Fibroblast of skin of back (primary cell): ENCODE measurements around the gene ST8SIA5.

Experiments
- DNase-seq: peaks from one replicate; pipeline ENCODE4 v3.0.0-alpha.2; 2013

Gene ST8SIA5

DNA sequence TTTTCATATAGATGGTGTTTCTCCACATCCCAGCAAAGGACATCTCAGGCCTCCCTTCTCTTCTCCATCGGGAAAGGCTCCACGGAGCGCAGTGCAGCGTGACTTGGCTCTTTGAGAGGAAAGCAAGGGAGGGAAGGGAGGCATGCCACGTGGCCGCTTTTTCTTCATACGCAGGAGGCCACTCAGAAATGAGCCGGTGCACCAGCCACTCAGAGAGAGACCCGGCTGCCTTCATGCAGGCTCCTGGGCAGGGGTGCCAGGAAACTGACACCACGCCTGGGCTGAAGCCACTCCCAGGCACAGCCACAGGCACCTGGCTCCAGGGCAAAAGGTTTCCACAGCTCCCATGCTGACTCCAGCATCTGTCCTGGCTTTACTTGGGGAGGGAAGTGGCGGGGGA, 88.7 kb downstream of the ST8SIA5 start:
- DNase-seq: no peak

DNA sequence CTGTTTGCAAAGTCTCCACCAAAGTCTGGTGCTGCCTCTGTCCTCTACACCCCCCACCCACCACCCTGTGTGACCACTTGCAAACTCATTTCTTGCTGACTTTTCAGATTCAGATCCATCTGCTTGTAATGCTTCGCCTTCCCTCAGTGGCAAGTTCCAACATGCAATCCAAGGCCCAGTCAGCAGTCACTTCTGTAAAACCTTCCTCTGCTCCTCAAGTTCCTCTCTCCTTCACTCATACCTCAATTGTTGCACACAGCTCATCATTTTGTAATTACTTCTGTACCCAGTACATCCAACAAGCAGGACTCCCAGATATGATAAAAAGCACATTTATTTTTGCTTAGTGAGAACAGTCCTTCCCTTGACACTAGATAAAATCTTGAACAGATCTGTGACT, 93.3 kb downstream of the ST8SIA5 start:
- no peak for DNase-seq

DNA sequence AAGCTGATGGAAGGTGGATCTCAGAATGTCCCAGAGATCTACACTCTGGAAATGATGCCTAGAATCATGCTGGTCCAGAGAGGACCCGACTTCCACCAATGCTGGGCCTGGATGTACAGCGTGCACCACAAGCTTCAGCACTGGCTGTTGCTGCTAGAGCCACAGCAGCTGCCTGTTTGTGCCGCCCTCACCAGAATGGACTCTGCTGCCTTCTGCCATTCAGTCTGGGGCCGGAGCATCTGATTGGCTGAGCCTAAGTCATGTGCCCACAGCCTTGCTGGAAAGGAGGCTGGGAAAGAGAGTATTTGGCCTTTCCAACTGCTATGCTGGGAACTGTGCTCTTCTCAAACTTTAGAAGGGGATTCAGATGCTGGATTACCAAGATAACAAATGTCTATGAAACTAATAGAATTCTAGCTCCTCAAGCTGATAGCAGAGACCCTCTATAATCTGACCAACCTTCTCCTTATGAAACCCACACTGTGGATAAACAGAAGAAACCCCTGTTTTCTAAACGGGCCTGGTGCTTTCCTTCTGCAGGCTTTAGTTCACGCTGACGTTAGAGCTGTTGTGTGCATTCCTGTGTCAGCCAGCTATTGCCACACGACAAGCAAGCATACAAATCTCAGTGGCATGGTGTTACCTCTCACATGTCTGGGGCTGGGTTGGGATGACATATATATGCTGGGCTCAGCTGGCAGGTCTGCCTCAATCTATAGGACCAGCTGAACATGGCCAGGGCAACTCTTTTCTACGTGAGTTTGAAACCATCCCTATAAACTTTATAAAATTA, 95.7 kb downstream of the ST8SIA5 start:
- DNase-seq: peak; percentile 21

DNA sequence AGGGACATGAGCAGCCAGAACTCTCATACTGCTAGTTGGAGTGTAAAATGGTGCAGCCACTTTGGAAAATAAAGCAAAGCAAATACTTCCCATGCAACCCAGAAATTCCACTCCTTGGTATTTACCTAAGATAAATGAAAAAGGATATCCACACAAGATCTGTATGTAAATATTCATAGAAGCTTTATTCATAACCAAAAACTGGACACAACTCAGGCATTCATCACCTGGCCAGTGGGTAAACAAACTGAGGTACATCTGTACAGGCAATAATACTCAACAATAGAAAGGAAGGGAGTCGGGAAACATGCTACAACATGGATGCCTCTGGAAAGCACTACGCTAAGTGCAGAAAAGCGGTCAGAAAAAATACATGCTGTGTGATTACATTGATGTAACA, 97.4 kb downstream of the ST8SIA5 start:
- DNase-seq: no peak

DNA sequence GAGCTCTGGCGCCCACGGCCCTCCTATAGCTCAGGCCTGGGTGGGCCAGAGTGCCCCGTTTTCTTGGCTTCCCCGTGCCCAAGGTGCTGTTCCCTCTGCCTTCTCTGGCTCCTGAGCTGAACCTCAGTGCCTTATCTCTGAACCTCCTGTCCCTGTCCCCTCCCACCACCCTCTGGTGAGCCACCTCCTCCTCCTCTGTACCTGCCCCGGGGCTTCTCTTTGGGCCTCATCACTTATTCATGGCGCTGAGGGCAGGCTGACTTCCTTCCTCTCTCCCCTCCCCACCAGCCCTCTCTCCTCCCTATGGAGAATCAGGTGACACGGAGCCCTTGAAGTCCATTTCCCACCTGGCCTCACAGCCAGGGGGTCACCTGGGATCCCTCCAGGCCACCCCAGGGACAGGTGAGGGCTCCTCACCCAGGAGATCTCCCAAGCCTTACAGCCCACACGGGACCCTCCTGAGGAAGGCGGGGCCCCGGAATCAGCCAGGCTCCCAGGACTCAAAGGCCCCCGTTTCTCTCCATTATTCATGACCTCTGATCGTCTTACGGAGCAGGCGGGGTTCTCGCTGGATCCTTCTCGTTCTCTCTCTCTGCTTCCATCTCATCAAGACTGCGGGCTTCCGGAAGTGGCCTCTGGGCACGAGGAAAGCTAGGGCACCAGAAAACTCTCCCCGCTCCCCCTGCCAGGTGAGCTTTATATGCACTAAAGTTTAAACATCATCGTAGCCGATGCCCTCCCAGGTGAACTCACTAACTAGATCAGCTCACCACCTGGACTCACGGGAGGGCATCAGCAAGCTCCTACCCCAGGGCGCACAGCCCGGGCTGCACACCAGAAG, 99.5 kb downstream of the ST8SIA5 start, which contains the start of gene LOXHD1:
Gene LOXHD1, minus strand, starts transcription at position 106 of the 841 bp plus-strand sequence. CDS start 187 bp downstream, outside the sequence.
- DNase-seq: no peak

DNA sequence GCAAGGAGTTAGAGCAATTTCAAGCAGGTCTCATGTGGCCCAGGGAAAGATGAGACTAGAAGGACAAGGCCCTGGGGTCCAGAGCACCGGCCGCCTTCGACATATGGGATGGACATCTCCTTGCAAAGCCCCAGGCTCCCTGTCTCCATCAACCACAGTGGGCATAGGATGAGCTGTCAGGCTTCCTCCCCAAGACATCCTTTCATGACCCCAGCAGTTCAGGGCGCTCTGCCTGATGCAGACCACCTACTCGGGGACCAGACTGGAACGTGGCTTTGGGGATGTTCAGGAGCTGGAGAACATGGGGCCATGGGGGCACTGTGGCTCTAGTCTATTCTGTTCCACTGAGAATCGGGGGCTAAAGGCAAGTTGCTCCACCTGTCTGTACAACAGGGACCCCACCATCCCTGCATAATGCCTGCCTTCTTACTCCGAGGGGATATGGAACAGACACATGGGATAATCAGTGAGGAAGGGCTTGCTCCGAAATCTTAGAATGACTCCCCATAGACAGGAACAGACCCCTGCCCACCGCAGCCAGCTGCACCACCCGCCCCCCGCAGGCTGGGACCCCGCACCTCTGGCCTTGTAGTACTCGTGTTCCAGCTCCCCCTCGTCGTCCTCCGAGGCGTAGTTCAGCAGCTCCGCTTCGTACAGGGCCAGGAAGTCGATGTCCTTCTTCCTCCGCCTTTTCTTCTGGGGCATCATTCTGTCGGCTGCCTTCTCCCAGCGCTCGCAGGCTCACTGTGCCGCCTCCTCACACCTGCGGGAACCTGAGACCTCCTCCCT, 100.3 kb downstream of the ST8SIA5 start:
- no peak for DNase-seq

DNA sequence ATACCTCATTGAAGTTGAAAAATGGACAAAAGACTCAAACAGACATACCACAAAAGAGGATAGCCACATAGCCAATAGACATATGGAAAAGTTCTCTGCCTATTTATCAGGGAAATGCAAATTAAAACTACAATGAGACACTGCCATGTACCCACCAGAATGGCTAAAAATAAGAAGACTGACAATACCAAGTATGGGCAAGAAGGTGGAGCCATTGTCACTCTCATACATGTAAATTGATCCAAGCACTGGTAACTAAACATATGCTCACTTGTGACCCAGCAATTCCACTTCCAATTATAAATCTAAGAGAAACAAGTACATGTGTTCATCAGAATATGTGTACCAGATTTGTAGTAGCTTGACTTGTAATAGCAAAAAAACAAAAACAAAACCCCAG, 104.5 kb downstream of the ST8SIA5 start:
- no peak for DNase-seq

DNA sequence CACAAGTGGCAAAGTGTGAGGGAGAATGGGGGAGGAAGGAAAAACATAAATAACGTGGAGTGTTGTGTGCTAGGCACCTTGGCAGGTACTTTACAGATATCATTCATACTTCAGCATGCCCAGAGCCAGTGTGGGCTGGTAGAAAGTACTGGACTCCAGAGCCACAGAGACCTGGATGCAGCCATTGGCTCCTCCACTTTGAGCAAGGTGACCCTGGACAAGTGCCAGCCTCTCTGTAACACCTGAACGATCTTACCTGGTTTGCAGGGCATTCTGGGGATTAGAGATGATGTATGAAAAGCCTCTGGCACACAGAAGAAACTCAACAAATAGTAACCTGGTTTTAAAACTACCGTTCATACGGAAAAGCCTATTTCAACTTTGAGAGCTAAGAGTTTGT, 106.2 kb downstream of the ST8SIA5 start:
- DNase-seq: no peak

DNA sequence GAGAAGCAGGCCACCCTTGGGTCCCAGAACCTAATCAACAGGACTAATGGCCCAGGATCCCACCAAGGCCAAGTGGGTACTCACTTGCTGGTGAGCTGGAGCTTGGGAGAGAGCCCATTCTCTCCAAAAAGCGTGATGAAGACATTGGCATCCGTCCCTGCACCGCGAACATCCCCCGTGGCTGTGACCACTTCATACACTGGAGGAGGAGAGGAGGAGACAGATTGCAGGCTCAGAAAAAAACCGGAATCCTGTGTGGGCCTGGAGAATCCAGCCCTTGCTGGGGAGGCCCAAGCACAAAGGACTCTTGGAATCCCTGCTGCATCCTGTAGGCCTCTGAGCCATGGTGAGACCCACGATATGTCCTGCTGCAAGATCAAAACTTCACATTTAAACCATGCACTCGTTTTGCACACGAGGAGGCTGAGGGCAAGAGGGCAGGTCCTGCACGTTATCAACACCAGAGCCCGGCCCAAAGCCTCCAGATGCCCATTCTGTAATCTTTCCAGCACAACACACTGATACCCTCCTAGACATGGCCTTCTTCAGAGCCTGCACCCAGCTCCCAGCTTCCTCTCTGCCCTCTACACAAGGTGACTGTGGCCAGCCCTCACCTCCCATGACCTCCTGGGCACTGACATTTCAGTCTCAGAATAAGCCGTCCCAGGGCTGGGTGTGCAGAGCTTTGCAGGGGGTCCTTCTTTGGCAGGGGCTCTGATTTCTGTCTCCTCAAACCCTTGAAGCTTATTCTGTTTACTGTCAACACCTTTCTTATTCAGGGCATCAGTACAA, 107.6 kb downstream of the ST8SIA5 start:
- DNase-seq: no peak

DNA sequence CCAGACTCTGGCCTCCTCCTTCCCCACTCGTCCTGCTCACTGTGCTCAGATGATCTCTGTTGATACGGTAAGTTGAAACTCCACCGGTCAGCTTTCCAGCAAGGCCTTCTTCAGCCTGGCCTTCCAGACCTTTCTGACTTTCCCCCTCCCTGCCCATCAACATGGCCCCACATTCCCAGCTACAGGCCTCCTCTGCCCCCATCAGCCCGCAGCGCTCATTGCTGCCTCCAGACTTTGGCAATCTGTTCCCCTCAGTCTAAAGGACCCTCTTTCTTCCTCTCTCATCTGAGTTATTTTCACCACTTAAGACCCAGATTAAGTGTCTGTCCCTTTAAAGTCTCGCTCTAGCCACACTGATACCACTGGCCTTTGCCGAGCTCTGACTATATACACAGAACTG, 110.4 kb downstream of the ST8SIA5 start:
- no peak for DNase-seq

DNA sequence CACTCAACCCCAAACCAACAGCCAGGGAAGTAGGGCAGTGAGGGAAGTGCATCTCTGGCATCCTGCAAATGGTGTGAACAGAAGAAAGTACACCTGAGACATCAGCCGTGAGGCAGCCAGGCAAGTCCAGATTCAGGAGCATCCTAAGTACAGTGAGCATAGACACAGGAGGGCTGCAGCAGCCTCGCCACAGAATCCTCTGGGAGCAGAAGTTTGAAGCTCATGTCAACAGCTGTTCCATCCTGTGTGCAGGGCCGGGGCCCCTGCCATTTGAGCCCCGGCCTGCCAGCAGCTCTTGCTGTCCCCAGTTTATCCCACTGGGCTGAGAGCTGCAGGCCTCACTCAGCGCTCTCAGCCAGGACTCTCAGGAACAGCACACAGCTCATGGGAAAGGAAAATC, 114.3 kb downstream of the ST8SIA5 start:
- DNase-seq: no peak

DNA sequence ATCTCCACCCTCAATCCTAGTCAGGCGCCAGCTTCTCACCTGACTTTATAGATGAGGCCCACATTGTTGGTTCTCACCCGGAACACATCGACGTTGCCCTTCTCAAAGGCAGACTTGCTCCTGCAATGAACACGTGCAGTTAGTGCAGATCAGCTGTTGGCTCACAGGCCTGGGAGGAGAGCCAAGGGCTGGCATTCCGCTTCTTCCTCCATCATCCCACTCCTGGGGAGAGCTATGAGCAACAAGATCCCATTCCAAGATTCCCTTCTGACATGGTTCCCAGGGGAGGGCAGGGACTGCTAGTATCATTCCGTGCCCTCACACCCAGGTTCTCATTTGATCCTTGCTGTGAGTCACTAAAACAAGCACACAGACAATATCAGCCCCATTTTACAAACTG, 114.9 kb downstream of the ST8SIA5 start:
- peak; percentile 43 for DNase-seq

DNA sequence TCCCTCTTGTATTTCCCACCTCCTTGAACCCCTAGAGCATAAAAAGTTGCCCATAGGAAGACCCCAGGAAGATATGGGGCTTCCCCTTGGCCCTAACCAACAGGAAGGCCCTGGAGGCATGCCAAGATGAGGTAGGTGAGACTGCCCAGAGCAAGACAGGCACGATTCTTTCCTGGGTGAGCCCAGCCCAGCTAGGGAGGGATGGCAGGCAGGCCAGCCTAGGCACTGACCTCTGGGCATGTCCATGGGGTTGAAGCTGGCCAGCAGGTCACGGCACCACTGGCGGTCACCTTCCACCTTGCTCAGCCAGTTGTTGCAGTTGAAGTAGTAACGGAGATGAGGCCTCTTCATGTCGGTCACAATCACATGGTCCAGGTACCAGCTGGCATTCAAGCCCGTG, 117.5 kb downstream of the ST8SIA5 start:
- DNase-seq: no peak

DNA sequence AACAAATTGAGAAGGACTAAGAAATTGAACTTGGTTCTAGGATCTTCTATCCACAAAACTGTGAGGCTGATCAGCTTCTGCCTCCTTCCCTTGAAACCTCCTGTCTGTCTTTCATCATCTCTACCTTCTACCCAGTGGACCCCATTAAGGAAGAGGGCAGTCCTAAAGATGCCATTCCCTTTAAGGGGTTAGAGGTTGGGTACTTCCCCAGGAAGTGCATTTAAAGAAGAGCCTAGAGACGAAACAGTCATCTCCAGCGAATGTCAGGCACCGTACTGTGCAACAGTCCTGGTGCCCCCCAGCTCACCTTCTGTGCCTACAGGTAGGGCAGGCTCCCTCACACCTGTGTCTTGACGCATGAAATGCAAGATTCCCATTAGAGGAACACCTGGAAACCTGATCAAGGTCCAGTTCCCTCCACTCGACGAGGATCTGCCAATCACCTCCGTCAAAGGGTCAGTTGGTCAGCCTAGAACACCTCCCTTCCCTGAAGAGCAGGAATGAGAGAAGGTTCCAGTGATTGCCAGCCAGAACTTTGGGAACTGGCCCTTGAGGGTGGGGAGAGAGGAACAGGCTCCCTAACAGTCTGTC, 120.7 kb downstream of the ST8SIA5 start:
- DNase-seq: no peak

DNA sequence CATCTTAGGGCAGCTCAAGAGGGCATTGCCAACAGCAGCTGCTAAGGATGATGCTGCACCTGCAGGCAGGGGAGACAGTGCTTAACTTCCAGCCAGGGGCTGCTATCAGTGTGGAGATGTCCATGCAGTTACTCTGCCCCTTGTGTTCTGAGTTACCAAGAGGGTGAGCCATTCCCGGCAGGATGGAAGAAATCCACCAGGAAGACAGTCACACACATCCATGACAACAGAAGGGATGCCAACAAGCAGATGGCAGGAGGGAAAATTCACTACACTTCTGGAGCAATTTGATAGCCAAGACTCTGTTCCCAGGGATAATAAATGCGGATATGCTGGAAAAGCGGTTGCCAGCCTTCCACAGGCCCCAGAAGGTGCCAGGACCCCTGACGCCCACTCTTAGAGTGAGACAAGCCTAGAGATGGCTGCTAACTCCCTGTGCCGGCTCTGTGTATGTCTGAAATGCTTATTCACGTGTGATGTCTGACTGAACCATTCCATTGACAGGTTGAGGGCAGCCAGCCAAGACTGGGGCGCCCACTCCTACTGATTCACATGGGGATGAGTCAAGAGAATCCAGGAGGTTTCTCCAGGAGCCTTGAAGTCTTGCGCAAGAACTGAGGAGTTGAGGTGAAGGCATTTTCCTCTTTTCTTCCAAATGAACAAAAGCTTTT, 124.3 kb downstream of the ST8SIA5 start:
- no peak for DNase-seq

DNA sequence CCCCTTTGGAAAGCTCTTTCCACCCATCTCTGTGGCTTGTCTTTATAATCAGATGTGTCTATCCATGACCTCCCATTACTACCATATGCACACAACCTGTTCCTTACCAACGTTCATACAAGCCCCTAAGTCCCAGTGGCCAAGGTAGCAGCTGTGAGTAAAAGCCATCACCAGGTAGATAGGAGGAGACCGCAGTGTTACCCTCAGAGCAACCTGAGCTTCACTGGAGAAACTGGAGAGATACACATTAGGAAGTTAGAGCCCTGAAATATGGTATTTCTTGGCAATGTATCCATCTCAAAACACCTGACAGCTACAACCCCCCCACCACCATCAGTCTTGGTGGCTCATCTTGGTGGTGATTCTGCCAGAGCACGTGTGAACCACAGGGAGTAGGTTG, 125.9 kb downstream of the ST8SIA5 start:
- DNase-seq: no peak

DNA sequence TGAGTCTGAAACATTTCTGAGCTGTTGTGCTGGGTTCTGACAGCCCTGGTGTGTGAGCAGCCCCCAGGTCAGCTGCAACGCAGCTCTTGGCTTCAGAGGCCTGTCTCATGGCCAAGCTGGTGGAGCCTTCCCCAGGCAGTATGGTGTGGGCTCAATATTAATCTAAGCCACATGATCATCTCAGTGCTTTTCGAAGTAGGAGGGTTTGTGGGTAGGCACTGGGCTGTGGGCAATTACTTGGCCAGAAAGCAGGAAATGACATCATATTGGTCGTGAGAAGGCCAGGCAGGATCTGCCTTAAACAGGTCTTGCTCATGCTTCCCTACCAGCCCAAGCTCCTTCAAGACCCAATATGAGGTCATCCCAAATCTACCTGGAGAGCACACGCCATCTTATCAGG, 126.7 kb downstream of the ST8SIA5 start:
- no peak for DNase-seq

DNA sequence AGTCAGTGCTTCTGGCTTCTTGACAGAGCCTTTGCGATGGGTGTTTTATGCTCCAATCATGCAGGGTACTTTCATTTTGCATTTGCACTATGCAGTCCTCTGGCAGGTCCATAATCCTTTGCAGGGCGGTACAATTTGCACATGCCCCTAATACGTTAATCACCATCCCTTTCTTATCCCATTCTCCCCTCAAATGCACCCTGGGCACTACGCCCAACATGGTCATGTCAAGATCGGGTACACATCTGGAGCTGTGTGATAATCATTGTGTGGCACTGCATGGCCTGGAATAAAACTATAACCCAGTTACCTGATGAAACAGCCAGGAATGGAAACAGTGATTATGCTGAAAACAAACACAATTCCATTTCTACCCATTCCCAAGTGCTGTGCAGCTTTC, 127.5 kb downstream of the ST8SIA5 start:
- no peak for DNase-seq

DNA sequence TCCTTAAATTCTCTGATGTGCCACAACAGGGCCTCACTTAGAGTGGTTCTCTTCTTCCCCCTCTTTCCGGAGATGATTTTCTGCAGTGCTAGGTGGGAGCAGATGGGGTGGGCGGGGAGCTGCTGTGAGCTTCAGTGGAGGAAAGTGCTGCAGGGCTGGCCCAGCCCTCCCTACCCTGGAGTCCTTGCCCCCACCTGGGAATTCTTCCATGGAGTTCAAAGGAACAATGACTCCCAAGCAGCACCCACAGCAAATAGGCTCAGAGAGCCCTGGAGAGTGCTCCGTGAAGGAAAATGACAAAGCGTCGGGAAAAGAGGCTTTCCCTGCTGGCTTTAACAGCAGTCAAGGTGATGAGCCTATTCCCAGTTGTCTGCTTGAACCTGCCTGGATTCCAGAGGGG, 128.6 kb downstream of the ST8SIA5 start:
- DNase-seq: no peak

DNA sequence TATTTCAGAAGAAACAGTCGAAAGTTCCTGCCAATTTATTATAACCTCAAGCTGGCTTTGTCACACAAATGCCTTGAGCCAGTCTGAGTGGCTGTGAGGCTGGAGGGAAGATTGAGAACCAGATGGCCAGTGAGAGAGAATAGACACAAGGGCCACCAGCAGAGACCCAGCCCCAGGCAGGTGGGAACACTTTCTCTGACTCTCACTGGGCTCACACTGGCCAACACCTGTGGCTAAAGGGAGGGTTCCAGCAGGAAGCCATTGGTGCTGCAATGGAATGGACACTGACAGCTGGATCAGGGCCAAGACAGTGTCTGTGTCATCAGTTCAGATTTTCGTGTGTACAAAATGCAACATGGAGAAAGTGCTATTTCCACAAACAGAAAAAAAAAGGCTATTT, 129.7 kb downstream of the ST8SIA5 start:
- DNase-seq: no peak

DNA sequence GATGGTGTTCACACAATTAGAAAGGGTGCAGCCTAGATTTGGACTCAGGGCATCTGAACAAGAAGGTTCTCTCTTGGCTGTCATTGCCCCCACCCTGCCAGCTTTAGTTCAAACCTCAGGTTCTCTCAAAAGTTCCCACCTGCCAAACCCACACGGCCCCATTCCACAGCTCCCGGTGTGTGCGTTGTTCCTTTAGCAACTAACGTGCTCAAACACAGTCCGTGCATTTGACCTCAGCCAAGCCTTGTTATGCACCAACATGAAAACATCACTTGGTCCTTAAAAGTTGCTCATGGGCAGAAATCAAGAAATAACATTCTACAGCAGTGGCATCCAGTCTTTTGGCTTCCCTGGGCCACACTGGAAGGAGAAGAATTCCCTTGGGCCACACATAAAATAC, 131.8 kb downstream of the ST8SIA5 start:
- no peak for DNase-seq
